ENCODE measurements around the gene ONECUT2. TPM values are rescaled to one million over a fixed set of nuclear protein-coding genes. Genes with fewer than 3 reads are reported as not detected.

ONECUT2 gene
- total and polyA plus RNA-seq, 9 of the 15 experiments (the other 6 are each of a cell fraction or from before 2014, with no cell fraction given) = 0.27 to 2.5 (median 0.83) TPM

- H2AFZ ChIP-seq (ENCODE audit: low read depth, low read length) = no peak overlapping the region
- no peak overlapping the region for H3K4me3 ChIP-seq
- no peaks in the 10 kb centered on the region for H3K9me1 ChIP-seq (ENCODE audit: control insufficient read depth, insufficient read depth, low read length)
- no peaks in the 10 kb centered on the region for H3K9me3 ChIP-seq (replicated peaks; ENCODE audit: control insufficient read depth, insufficient read depth, low read depth, low read length)
- FAIRE-seq (no peak), DNase-seq (ENCODE audit: extremely low read depth in 1 of 4, low spot score in 3 of 4) (no peak), ATAC-seq (no peak)
- POLR2A ChIA-PET = no interaction called here
- no TSS peak for BruUV-seq (replicated peaks)
- no peak for TF ChIP-seq E2F8 (IDR thresholded peaks at IDR 0.05; ENCODE audit: low read depth, partially characterized antibody)
- TF ChIP-seq DMBX1 (CRISPR knock-in tag; IDR thresholded peaks at IDR 0.05; ENCODE audit: borderline replicate concordance) = no peak
- TF ChIP-seq AFF4 (CRISPR knock-in tag; IDR thresholded peaks at IDR 0.05) = no peak
- TF ChIP-seq ZC3H4 (CRISPR knock-in tag; IDR thresholded peaks at IDR 0.05; ENCODE audit: borderline replicate concordance) = no peak
- no peaks in the 10 kb centered on the region for H3K79me2 ChIP-seq (ENCODE audit: control insufficient read depth, insufficient read depth, low read length)
- H3K9ac ChIP-seq (ENCODE audit: insufficient read depth in 1 of 2, low read depth in 2 of 2, low read length in 2 of 2) = no peak overlapping the region
- intact Hi-C loops (cut with micrococcal nuclease) (no loop called here), in situ Hi-C loops (cut with MboI) (no loop called here)
- peaks cover 2 to 3% of the 10 kb centered on the region in 2 experiments; a peak in 3 of 5 replicates for H3K4me1 ChIP-seq (replicated peaks in 1 of 2; ENCODE audit: control insufficient read depth in 2 of 2, insufficient read depth in 2 of 2, low read length in 2 of 2)
- peaks cover 14 to 30% of the 10 kb centered on the region in 2 experiments; a peak in 4 of 5 replicates for H3K27me3 ChIP-seq (ENCODE audit: control insufficient read depth in 2 of 2, insufficient read depth in 2 of 2, low read length in 2 of 2)
- WGBS (ENCODE audit: insufficient coverage, low coverage, missing lambda C conversion rate) = 60% methylated on average over 5 of the region's 99 CpGs
- H3K36me3 ChIP-seq (ENCODE audit: control insufficient read depth, insufficient read depth, low read length) = no peaks in the 10 kb centered on the region
- no peak overlapping the region for H3K27ac ChIP-seq (ENCODE audit: extremely low read depth, low read depth, low read length)
- H3K4me2 ChIP-seq (ENCODE audit: insufficient read depth, low read length) = no peak overlapping the region
- CTCF ChIA-PET (ENCODE audit: low intra/inter-chr PET ratio) = no interaction called here
- no peaks in the 10 kb centered on the region for H4K20me1 ChIP-seq (replicated peaks; ENCODE audit: control insufficient read depth, insufficient read depth, low read length)
Measured at GRCh38 chr18:57428221-57429150, 6.7 kb upstream of the ONECUT2 start.
